ENCODE data around the gene ELFN2.

ELFN2 gene

DNA sequence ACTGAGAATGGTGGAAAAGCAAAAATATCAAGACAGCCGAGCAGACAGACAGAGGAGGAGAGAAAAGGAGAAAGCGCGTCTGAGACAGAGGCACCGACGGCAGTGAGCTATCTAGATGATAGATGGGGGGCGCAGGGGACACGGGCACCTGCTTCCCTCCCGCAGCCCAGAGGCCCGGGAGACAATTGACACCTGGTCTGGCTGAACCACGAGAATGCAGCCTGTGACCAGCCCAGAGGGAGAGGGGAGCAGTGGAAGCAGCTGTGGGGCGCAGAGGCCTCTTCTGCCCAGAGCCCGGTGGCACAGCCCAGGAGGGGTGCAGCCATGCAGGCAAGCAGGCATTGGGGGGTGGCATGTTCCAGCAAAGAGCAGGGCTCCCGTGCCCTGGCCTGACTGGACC lies 48.2 kb downstream of the ELFN2 start:
- H3K36me3 ChIP-seq (ENCODE audit: control insufficient read depth, insufficient read depth, low read length), result no peaks in the 10 kb centered on the region
- TF ChIP-seq CTCF (IDR thresholded peaks at IDR 0.05), result no peak
- no peak overlapping the region for H3K9ac ChIP-seq
- no peak overlapping the region for H3K4me2 ChIP-seq (ENCODE audit: low read length)
- no peaks in the 10 kb centered on the region for H3K9me3 ChIP-seq (ENCODE audit: control insufficient read depth, low read length)
- no peak overlapping the region for H3K4me3 ChIP-seq (ENCODE audit: low read depth, low read length)
- no peaks in the 10 kb centered on the region for H3K79me2 ChIP-seq
- H3K27ac ChIP-seq, result no peak overlapping the region
- H3K4me1 ChIP-seq, result no peaks in the 10 kb centered on the region
- H2AFZ ChIP-seq, result no peak overlapping the region
- no peaks in the 10 kb centered on the region for H3K27me3 ChIP-seq (ENCODE audit: control insufficient read depth, insufficient read depth, low read length)

GRCh38 chr22:37378642-37379058 lies 48.6 kb downstream of the ELFN2 start:
- TF ChIP-seq CTCF (IDR thresholded peaks at IDR 0.05), result no peak
- Histone ChIP-seq H3K36me3 (ENCODE audit: control insufficient read depth, insufficient read depth, low read length) (no peaks in the 10 kb centered on the region), H3K4me2 (ENCODE audit: low read length) (no peak overlapping the region), H3K27ac (no peak overlapping the region), H3K9ac (no peak overlapping the region), H3K4me3 (ENCODE audit: low read depth, low read length) (no peak overlapping the region), H3K9me3 (ENCODE audit: control insufficient read depth, low read length) (no peaks in the 10 kb centered on the region), H3K4me1 (no peaks in the 10 kb centered on the region), H3K27me3 (ENCODE audit: control insufficient read depth, insufficient read depth, low read length) (no peaks in the 10 kb centered on the region), H3K79me2 (no peaks in the 10 kb centered on the region), H2AFZ (no peak overlapping the region)

GRCh38 chr22:37377927-37378326 lies 49.4 kb downstream of the ELFN2 start:
- Histone ChIP-seq H3K36me3 (ENCODE audit: control insufficient read depth, insufficient read depth, low read length) (no peaks in the 10 kb centered on the region), H3K4me1 (no peaks in the 10 kb centered on the region), H3K27me3 (ENCODE audit: control insufficient read depth, insufficient read depth, low read length) (no peaks in the 10 kb centered on the region), H3K79me2 (no peaks in the 10 kb centered on the region), H3K27ac (no peak overlapping the region), H3K9ac (no peak overlapping the region), H3K4me2 (ENCODE audit: low read length) (no peak overlapping the region), H3K4me3 (ENCODE audit: low read depth, low read length) (no peak overlapping the region), H2AFZ (no peak overlapping the region), H3K9me3 (ENCODE audit: control insufficient read depth, low read length) (no peaks in the 10 kb centered on the region)
- no peak for TF ChIP-seq CTCF (IDR thresholded peaks at IDR 0.05)

GRCh38 chr22:37377138-37377537 lies 50.1 kb downstream of the ELFN2 start:
- no peak overlapping the region for H3K4me2 ChIP-seq (ENCODE audit: low read length)
- no peak overlapping the region for H3K9ac ChIP-seq
- H3K79me2 ChIP-seq, result no peaks in the 10 kb centered on the region
- H3K27me3 ChIP-seq (ENCODE audit: control insufficient read depth, insufficient read depth, low read length), result no peaks in the 10 kb centered on the region
- H2AFZ ChIP-seq, result no peak overlapping the region
- no peaks in the 10 kb centered on the region for H3K4me1 ChIP-seq
- no peak overlapping the region for H3K27ac ChIP-seq
- no peaks in the 10 kb centered on the region for H3K36me3 ChIP-seq (ENCODE audit: control insufficient read depth, insufficient read depth, low read length)
- no peak for TF ChIP-seq CTCF (IDR thresholded peaks at IDR 0.05)
- no peak overlapping the region for H3K4me3 ChIP-seq (ENCODE audit: low read depth, low read length)
- H3K9me3 ChIP-seq (ENCODE audit: control insufficient read depth, low read length), result no peaks in the 10 kb centered on the region

- H3K27ac ChIP-seq, result no peak overlapping the region
- H3K4me3 ChIP-seq (ENCODE audit: low read depth, low read length), result no peak overlapping the region
- no peaks in the 10 kb centered on the region for H3K27me3 ChIP-seq (ENCODE audit: control insufficient read depth, insufficient read depth, low read length)
- no peak for TF ChIP-seq CTCF (IDR thresholded peaks at IDR 0.05)
- no peak overlapping the region for H3K4me2 ChIP-seq (ENCODE audit: low read length)
- no peak overlapping the region for H2AFZ ChIP-seq
- H3K36me3 ChIP-seq (ENCODE audit: control insufficient read depth, insufficient read depth, low read length), result no peaks in the 10 kb centered on the region
- no peak overlapping the region for H3K9ac ChIP-seq
- H3K79me2 ChIP-seq, result no peaks in the 10 kb centered on the region
- H3K4me1 ChIP-seq, result no peaks in the 10 kb centered on the region
- no peaks in the 10 kb centered on the region for H3K9me3 ChIP-seq (ENCODE audit: control insufficient read depth, low read length)
Observed at GRCh38 chr22:37376643-37377042, 50.6 kb downstream of the ELFN2 start.

Measured in parathyroid adenoma (tissue), 2 donors.